ENCODE data around the gene BPIFB4. TPM values are rescaled to one million over a fixed set of nuclear protein-coding genes. Genes with fewer than 3 reads are reported as not detected.
"Not testable (repeated sequence)": the region's sequence is repeated elsewhere in the genome, so short reads cannot be mapped to it uniquely, and the experiment has no call there.

The BPIFB4 gene
- polyA plus RNA-seq (ENCODE audit: insufficient read length in 4 of 4), result not detected

GRCh38 chr20:33079259-33079658, at the start of gene BPIFB4:
TSS of gene BPIFB4 (plus strand) at chr20:33079643. CDS start at chr20:33081527, 1,884 bp downstream.
- no peak for DNase-seq (ENCODE audit: low read depth in 4 of 4, low spot score in 3 of 4)

DNA sequence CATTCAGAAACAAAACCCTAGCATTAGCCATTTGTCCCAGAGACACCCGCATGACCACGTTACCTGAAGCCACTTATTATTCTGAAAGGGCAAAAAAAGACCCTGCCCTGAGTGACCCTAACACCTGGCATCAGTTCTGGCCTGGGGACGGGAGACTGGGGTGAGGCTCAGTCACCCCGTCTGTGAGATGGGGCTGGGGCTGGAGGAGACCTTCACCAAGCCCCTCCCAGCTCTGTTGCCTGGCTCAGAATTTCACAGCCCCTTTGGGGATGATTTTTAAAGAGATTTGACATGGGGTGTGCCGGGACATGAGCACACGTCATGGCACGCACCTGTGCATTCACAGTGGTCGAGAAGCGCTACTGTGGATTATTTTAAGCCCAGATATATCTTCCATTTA, 49.4 kb upstream of the BPIFB4 start:
- no peak for DNase-seq (ENCODE audit: low read depth in 4 of 4, low spot score in 3 of 4)

- no peak for DNase-seq (ENCODE audit: low read depth in 4 of 4, low spot score in 3 of 4)
Observed at GRCh38 chr20:33030569-33030968, 48.9 kb upstream of the BPIFB4 start.

DNA sequence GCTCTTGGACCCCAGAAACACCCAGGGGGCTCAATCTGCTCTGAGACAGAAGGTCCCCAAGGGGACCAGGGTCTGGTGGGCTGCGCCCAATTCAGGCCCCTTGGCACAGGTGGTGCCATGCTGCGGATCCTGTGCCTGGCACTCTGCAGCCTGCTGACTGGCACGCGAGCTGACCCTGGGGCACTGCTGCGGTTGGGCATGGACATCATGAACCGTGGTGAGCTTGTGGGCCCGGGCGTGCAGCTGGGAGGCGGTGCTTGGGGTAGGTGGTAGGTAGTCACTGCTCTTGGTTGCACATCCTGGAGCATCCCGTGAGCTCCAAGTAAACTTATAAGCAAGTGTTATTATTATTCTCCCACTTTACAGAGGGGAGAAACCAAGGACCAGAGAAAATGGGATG, 47.9 kb upstream of the BPIFB4 start, which contains the start of gene BPIFB6:
Gene BPIFB6 (plus strand): TSS at position 118 of the 400 bp plus-strand sequence. CDS start 0 bp downstream, at position 118.
- DNase-seq (ENCODE audit: low read depth in 4 of 4, low spot score in 3 of 4), result no peak

GRCh38 chr20:33032555-33032954, 46.9 kb upstream of the BPIFB4 start:
- DNase-seq (ENCODE audit: low read depth in 4 of 4, low spot score in 3 of 4), result no peak

GRCh38 chr20:33033381-33033780, 46.1 kb upstream of the BPIFB4 start:
- no peak for DNase-seq (ENCODE audit: low read depth in 4 of 4, low spot score in 3 of 4)

DNA sequence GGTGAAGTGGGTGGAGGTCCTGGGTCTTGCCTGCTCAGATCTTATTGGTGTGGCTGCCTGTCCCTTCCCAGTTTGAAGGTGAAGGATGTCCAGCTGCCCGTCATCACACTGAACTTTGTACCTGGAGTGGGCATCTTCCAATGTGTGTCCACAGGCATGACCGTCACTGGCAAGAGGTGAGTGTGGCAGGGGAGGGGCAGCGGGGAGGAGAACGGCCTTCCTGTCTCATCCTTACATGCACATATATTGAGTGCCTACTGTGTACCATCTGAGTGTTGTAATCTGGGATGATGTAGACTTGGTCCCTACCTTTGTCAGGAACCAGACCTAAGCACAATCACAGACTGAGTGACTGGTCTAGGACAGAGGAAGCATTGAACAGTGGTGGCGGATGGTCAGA, 45.3 kb upstream of the BPIFB4 start:
- no peak for DNase-seq (ENCODE audit: low read depth in 4 of 4, low spot score in 3 of 4)

- no peak for DNase-seq (ENCODE audit: low read depth in 4 of 4, low spot score in 3 of 4)
Observed at GRCh38 chr20:33034901-33035492, 44.4 kb upstream of the BPIFB4 start.

DNA sequence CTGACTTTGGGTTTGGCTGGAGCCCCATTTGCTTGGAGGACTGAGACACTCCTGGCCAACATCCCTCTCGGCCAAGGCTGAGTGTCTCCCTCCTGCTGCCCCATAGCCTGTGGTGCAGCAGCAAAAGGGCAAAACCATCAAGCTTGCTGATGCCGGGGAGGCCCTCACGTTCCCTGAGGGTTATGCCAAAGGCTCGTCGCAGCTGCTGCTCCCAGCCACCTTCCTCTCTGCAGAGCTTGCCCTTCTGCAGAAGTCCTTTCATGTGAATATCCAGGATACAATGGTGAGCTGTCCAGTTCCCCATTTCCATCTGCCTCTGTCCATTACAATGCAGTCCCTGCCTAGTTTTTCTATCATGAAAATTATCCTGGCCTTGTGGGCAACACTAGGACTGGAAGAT, 42.0 kb upstream of the BPIFB4 start:
- no peak for DNase-seq (ENCODE audit: low read depth in 4 of 4, low spot score in 3 of 4)

DNA sequence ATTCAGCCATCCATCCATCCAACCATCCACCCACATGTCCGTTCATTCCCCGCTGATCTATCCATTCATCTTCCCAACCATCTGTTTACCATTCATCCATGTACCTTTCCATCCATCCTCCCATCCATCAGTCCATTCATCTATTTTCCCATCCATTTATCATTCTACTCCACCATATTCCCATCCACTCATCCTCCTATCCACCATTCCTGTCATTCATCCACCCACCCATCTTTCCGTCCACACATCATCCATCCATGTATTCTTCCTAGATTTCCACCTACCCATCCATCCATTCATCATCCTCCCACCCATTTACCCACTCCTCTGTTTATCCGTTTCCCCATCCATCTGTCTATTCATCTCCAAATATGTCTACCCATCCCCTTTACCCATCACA, 41.2 kb upstream of the BPIFB4 start:
- no peak for DNase-seq (ENCODE audit: low read depth in 4 of 4, low spot score in 3 of 4)

GRCh38 chr20:33042430-33042829, 37.0 kb upstream of the BPIFB4 start:
- no peak for DNase-seq (ENCODE audit: low read depth in 4 of 4, low spot score in 3 of 4)

- no peak for DNase-seq (ENCODE audit: low read depth in 4 of 4, low spot score in 3 of 4)
Observed at GRCh38 chr20:33042983-33043730, 36.3 kb upstream of the BPIFB4 start.

GRCh38 chr20:33043731-33044181, 35.7 kb upstream of the BPIFB4 start:
- DNase-seq (ENCODE audit: low read depth in 4 of 4, low spot score in 3 of 4), result no peak

- DNase-seq (ENCODE audit: low read depth in 4 of 4, low spot score in 3 of 4), result not testable (repeated sequence)
Observed at GRCh38 chr20:33045129-33045721, 34.2 kb upstream of the BPIFB4 start.

GRCh38 chr20:33046412-33046811, 33.0 kb upstream of the BPIFB4 start:
- no peak for DNase-seq (ENCODE audit: low read depth in 4 of 4, low spot score in 3 of 4)

- no peak for DNase-seq (ENCODE audit: low read depth in 4 of 4, low spot score in 3 of 4)
Observed at GRCh38 chr20:33051333-33051732, 28.1 kb upstream of the BPIFB4 start.

- DNase-seq (ENCODE audit: low read depth in 4 of 4, low spot score in 3 of 4), result no peak
Observed at GRCh38 chr20:33053291-33054106, 25.9 kb upstream of the BPIFB4 start, which contains the start of gene BPIFB3. TSS of gene BPIFB3 (plus strand) at chr20:33053903. CDS start at chr20:33055436, 1,533 bp downstream.

DNA sequence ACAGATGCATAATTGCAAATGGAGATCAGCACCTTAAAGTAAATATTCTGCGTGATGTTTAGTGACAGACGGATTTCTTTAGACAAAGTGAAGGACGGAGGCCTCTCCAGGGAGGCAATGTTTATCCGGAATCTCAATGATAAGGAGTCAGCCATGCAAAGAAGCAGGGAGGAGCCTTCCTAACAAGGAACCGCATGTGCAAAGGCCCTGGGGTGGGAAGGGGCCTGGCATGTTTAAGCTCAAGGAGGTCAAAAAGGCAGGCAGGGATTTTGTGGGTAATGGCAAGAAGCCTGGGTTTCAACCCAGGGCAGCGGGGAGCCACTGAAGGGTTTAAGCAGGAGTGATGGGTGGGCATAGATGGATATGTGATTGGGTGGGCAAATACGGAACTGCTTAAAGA, 25.1 kb upstream of the BPIFB4 start:
- no peak for DNase-seq (ENCODE audit: low read depth in 4 of 4, low spot score in 3 of 4)

DNA sequence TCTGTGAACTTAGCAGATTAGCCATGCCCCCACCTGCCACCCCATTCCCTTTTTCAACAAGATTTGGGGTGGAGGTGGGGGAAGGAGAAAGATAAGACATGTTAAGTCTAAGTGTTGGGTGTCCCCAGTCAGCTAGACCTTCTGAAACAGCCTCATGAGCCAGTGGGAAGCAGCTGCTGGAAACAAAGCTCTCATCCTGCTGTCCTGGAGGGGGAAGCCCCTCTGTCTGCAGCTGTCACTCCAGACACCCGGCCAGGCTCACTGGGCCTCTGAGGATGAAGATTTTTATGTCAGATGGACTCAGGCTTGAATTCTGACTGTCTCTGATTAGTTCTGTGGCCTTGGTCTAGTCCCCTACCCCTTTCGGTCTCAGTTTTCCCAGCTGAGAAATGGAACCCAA, 24.7 kb upstream of the BPIFB4 start:
- no peak for DNase-seq (ENCODE audit: low read depth in 4 of 4, low spot score in 3 of 4)

GRCh38 chr20:33059136-33059535, 20.3 kb upstream of the BPIFB4 start:
- DNase-seq (ENCODE audit: low read depth in 4 of 4, low spot score in 3 of 4), result no peak

All from right renal pelvis (tissue), 4 donors.